Kidney glomerular epithelial cell (primary cell): ENCODE results near the gene GRN.
A peak's percentile ranks its signal among the peaks of the same experiment; 100 is the strongest.

Experiments used
- DNase-seq: peaks from one replicate; lab custom pipeline; 2025; lab: John Stamatoyannopoulos, UW

Gene GRN

GRCh38 chr17:44344939-44345453, at the start of gene GRN:
GRN (plus strand) TSS chr17:44345302; CDS start chr17:44349165, 3,863 bp downstream.
- peak; percentile 99 for DNase-seq

GRCh38 chr17:44297975-44298374, 47.1 kb upstream of the GRN start:
- no peak for DNase-seq

GRCh38 chr17:44304651-44305050, 40.5 kb upstream of the GRN start:
- no peak for DNase-seq

- DNase-seq, result peak; percentile 13
Measured at GRCh38 chr17:44307387-44308186, 37.5 kb upstream of the GRN start.

- DNase-seq, result peak; percentile 73
Measured at GRCh38 chr17:44308320-44308818, 36.7 kb upstream of the GRN start, which contains the start of gene RUNDC3A. RUNDC3A (plus strand) TSS chr17:44308601; CDS start chr17:44308833, 232 bp downstream.

GRCh38 chr17:44308865-44309264, 36.2 kb upstream of the GRN start:
- no peak for DNase-seq

GRCh38 chr17:44309472-44309871, 35.6 kb upstream of the GRN start:
- DNase-seq, result no peak

- no peak for DNase-seq
Measured at GRCh38 chr17:44310188-44310587, 34.9 kb upstream of the GRN start.

GRCh38 chr17:44310609-44311376, 34.3 kb upstream of the GRN start:
- DNase-seq, result no peak

GRCh38 chr17:44311562-44312181, 33.4 kb upstream of the GRN start:
- DNase-seq, result no peak

- no peak for DNase-seq
Measured at GRCh38 chr17:44312396-44313104, 32.6 kb upstream of the GRN start.

- DNase-seq, result no peak
Measured at GRCh38 chr17:44314031-44314430, 31.1 kb upstream of the GRN start.

GRCh38 chr17:44314524-44314868, 30.6 kb upstream of the GRN start:
- no peak for DNase-seq

- DNase-seq, result no peak
Measured at GRCh38 chr17:44314869-44315661, 30.0 kb upstream of the GRN start.

- no peak for DNase-seq
Measured at GRCh38 chr17:44315760-44316731, 29.1 kb upstream of the GRN start.

- DNase-seq, result no peak
Measured at GRCh38 chr17:44317545-44317944, 27.6 kb upstream of the GRN start.

GRCh38 chr17:44318077-44318892, 26.8 kb upstream of the GRN start:
- DNase-seq, result no peak

- DNase-seq, result no peak
Measured at GRCh38 chr17:44320066-44320465, 25.0 kb upstream of the GRN start.
